Measurements from ENCODE around the gene FAIM2.

FAIM2 gene

DNA sequence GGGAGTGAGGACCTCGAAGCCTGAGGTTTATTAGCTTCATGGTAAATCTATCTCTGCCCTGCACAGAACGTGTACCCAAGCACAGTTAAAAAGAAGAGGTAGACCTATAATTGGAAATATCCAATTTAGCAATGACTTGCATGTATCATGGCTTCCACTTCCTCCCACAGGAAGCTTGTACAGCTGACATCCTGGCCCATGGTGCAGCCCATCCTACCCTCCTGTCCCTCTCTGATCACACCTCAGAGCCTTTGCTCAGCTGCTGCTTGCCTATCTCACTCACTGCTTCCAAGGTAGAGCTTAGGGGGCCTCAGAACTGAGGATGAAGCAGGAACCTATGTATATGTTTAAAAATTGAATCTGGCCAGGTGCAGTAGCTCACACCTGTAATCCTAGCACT lies 56.5 kb downstream of the FAIM2 start:
- Histone ChIP-seq H3K79me2 (ENCODE audit: insufficient read depth, low read depth) (no peaks in the 10 kb centered on the region; the same call in 1 of the 2 replicates), H3K9ac (no peak overlapping the region), H3K27me3 (ENCODE audit: insufficient read depth, low read depth) (no peaks in the 10 kb centered on the region; the same call in 1 of the 2 replicates), H3K27ac (no peak overlapping the region), H4K20me1 (ENCODE audit: insufficient read depth) (no peaks in the 10 kb centered on the region), H3K4me2 (no peak overlapping the region), H2AFZ (ENCODE audit: low read depth) (no peak overlapping the region), H3K4me1 (ENCODE audit: low read depth, poor library complexity, severe bottlenecking) (peaks cover 7% of the 10 kb centered on the region), H3K4me3 (IDR thresholded peaks at IDR 0.05; ENCODE audit: insufficient read depth, low read depth, low read length) (no peak overlapping the region), H3K36me3 (ENCODE audit: insufficient read depth) (no peaks in the 10 kb centered on the region)
- TF ChIP-seq, protein P1, sequence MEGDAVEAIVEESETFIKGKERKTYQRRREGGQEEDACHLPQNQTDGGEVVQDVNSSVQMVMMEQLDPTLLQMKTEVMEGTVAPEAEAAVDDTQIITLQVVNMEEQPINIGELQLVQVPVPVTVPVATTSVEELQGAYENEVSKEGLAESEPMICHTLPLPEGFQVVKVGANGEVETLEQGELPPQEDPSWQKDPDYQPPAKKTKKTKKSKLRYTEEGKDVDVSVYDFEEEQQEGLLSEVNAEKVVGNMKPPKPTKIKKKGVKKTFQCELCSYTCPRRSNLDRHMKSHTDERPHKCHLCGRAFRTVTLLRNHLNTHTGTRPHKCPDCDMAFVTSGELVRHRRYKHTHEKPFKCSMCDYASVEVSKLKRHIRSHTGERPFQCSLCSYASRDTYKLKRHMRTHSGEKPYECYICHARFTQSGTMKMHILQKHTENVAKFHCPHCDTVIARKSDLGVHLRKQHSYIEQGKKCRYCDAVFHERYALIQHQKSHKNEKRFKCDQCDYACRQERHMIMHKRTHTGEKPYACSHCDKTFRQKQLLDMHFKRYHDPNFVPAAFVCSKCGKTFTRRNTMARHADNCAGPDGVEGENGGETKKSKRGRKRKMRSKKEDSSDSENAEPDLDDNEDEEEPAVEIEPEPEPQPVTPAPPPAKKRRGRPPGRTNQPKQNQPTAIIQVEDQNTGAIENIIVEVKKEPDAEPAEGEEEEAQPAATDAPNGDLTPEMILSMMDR (conservative IDR thresholded peaks at IDR 0.05; ENCODE audit: low read depth, low read length) = no peak

DNA sequence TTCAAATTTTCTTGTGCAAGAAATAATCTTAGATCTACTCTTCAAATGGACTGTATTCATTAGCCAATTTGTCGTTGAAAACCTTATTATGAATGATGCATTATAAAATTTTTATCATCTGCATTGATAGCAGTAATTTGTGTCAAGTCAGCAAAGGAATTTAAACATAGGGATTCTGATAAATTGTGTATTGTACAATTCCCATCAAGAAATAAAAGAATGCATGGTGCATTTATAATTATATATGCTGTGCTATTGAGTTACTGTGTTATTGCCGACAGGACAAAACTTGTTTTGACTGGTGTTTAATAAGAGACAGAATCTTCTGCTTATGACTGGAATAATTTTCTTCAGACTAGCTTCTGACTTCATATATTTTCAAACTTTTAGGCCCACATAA lies 57.7 kb downstream of the FAIM2 start:
- Histone ChIP-seq H3K27ac (no peak overlapping the region), H4K20me1 (ENCODE audit: insufficient read depth) (no peaks in the 10 kb centered on the region), H3K36me3 (ENCODE audit: insufficient read depth) (no peaks in the 10 kb centered on the region), H3K27me3 (ENCODE audit: insufficient read depth, low read depth) (no peaks in the 10 kb centered on the region; the same call in 1 of the 2 replicates), H3K4me2 (no peak overlapping the region), H2AFZ (ENCODE audit: low read depth) (no peak overlapping the region), H3K4me1 (ENCODE audit: low read depth, poor library complexity, severe bottlenecking) (peaks cover 15% of the 10 kb centered on the region), H3K9ac (no peak overlapping the region), H3K79me2 (ENCODE audit: insufficient read depth, low read depth) (peaks cover 9% of the 10 kb centered on the region; the same call in 1 of the 2 replicates), H3K4me3 (IDR thresholded peaks at IDR 0.05; ENCODE audit: insufficient read depth, low read depth, low read length) (no peak overlapping the region)
- TF ChIP-seq, protein P1 (conservative IDR thresholded peaks at IDR 0.05; ENCODE audit: low read depth, low read length) = no peak

DNA sequence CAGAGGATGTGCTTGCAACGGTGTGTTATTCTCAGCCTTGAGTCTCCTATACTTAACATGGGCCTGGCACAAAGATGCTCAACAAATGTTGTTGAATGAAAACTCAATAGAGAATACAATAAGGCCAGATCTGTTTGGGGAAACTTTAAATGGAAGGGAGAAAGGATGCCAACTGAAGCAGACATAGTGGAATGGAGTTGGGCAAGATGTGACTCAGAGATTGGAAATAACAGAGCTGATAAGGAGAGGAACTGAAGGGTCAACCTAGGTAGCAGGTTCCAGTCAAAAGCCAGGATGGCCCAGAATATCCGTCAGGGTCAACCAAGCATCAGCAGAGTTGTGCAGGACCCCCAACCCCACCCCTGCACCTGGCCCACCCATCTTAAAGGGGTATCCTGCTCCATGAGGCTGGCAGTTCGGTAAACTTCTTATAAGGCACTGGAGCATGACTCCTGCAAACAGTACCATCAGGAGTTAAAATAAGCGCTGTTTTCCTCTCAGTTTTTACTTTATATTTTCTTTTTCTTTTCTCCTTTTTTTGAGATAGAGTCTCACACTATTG lies 59.7 kb downstream of the FAIM2 start:
- Histone ChIP-seq H3K27ac (no peak overlapping the region; the same call in 1 of the 2 replicates), H3K4me2 (peak overlapping the region; percentile 79; the same call in 1 of the 2 replicates), H3K79me2 (ENCODE audit: insufficient read depth, low read depth) (peaks cover 15% of the 10 kb centered on the region; the same call in 1 of the 2 replicates), H3K27me3 (ENCODE audit: insufficient read depth, low read depth) (no peaks in the 10 kb centered on the region; the same call in 1 of the 2 replicates), H3K36me3 (ENCODE audit: insufficient read depth) (no peaks in the 10 kb centered on the region), H3K4me3 (IDR thresholded peaks at IDR 0.05; ENCODE audit: insufficient read depth, low read depth, low read length) (no peak overlapping the region), H4K20me1 (ENCODE audit: insufficient read depth) (no peaks in the 10 kb centered on the region), H2AFZ (ENCODE audit: low read depth) (peak overlapping the region; percentile 95; the same call in 1 of the 2 replicates), H3K9ac (no peak overlapping the region), H3K4me1 (ENCODE audit: low read depth, poor library complexity, severe bottlenecking) (peaks cover 16% of the 10 kb centered on the region)
- TF ChIP-seq, protein P1 (conservative IDR thresholded peaks at IDR 0.05; ENCODE audit: low read depth, low read length) = no peak

DNA sequence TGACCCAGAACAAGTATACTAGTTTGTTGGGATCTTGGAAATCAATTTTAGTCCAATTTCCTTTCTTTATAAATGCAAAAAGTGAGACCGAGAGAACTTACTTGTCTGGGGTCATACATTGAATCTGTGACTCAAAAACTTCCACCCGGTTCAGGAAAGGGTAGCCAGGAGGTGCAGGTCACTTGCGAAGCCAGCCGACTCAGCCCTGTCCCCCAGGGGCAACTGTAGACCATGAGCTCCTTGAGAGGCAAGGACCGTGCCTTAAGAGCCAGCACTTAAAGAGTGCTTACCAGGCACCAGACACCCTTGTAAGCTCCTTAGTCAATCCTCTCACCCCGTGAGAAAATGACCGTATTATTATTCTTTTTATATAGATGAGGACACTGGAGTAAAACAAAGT lies 60.3 kb downstream of the FAIM2 start:
- TF ChIP-seq, protein P1 (conservative IDR thresholded peaks at IDR 0.05; ENCODE audit: low read depth, low read length) = no peak
- Histone ChIP-seq H3K79me2 (ENCODE audit: insufficient read depth, low read depth) (peaks cover 15% of the 10 kb centered on the region; the same call in 1 of the 2 replicates), H3K4me3 (IDR thresholded peaks at IDR 0.05; ENCODE audit: insufficient read depth, low read depth, low read length) (peak overlapping the region; percentile 10), H3K4me1 (ENCODE audit: low read depth, poor library complexity, severe bottlenecking) (peaks cover 16% of the 10 kb centered on the region), H3K4me2 (peak overlapping the region; percentile 79), H3K9ac (peak overlapping the region; percentile 70; the same call in 1 of the 2 replicates), H3K27ac (peak overlapping the region; percentile 76), H3K27me3 (ENCODE audit: insufficient read depth, low read depth) (no peaks in the 10 kb centered on the region), H2AFZ (ENCODE audit: low read depth) (peak overlapping the region; percentile 95), H4K20me1 (ENCODE audit: insufficient read depth) (no peaks in the 10 kb centered on the region), H3K36me3 (ENCODE audit: insufficient read depth) (no peaks in the 10 kb centered on the region)

Measured in KMS-11 (cell line).